Upper lobe of left lung (tissue), 6 donors: ENCODE measurements around the gene GLYATL1B. TPM values are rescaled to one million over a fixed set of nuclear protein-coding genes. Genes with fewer than 3 reads are reported as not detected.

ENCODE experiments used
- ATAC-seq, 2 donors: fragments of 200-7000 bp; cut with Tn5 transposase; one replicate each; pipeline ENCODE4 v1.9.1; 2022; ENCODE audit warnings: mild to moderate bottlenecking in 2 of 2, moderate library complexity in 2 of 2; ENCODE audit not compliant: low FRiP score in 2 of 2
- DNase-seq, 2 donors: peaks; one replicate each; pipeline ENCODE4 v3.0.0-alpha.2; 2019 to 2020
- H3K27ac ChIP-seq, 4 donors: fragments of 200-600 bp; sonication (generic); one replicate each; pipeline ENCODE4 v1.5.1; 2016 to 2019
- H3K27me3 ChIP-seq, 4 donors: fragments of 200-600 bp; sonication (generic); one replicate each; pipeline ENCODE4 v1.5.1; 2017 to 2019
- H3K36me3 ChIP-seq, 4 donors: fragments of 200-600 bp; sonication (generic); one replicate each; pipeline ENCODE4 v1.5.1; 2016 to 2019
- H3K4me1 ChIP-seq, 4 donors: fragments of 200-600 bp; sonication (generic); one replicate each; pipeline ENCODE4 v1.5.1; 2018 to 2019
- H3K4me3 ChIP-seq, 4 donors: fragments of 200-600 bp; sonication (generic); one replicate each; pipeline ENCODE4 v1.5.1; 2017 to 2019; ENCODE audit warnings: mild to moderate bottlenecking in 2 of 4, moderate library complexity in 1 of 4
- H3K9me3 ChIP-seq, 4 donors: fragments of 200-600 bp; sonication (generic); one replicate each; pipeline ENCODE4 v1.5.1; 2018 to 2019
- CTCF ChIP-seq, 6 experiments: fragments of 450-650 bp in 4 of 6; fragments of 200-600 bp in 2 of 6; sonication (generic) in 2 of 6; IDR thresholded peaks; one replicate each; pipeline ENCODE4 v1.5.1; 2016 to 2019; ENCODE audit warnings: antibody characterized with exemption in 6 of 6
- EP300 ChIP-seq, 4 donors: sonication (generic); formaldehyde crosslinking; IDR thresholded peaks; one replicate each; pipeline ENCODE4 v1.5.1; 2017; ENCODE audit warnings: antibody characterized with exemption in 4 of 4, control low read depth in 2 of 4
- POLR2A ChIP-seq, 4 donors: fragments of 450-650 bp; IDR thresholded peaks; one replicate each; pipeline ENCODE4 v1.5.1; 2016 to 2017; ENCODE audit warnings: antibody characterized with exemption in 4 of 4, mild to moderate bottlenecking in 2 of 4
- POLR2AphosphoS5 ChIP-seq, 2 donors: sonication (generic); formaldehyde crosslinking; IDR thresholded peaks; one replicate each; pipeline ENCODE4 v1.5.1; 2017; ENCODE audit warnings: antibody characterized with exemption in 2 of 2
- WGBS, 2 donors: methylation state at CpG; one replicate each; pipeline ENCODE4 v1.1.5; 2017 to 2018; 5-methylcytosine and 5-hydroxymethylcytosine counted together
- total RNA-seq, 6 donors: library from RNA; depleted of rRNA in 4 of 6; stranded (reverse); fragments of >200 nt in 4 of 6; gene quantifications; one replicate each; pipeline versions ENCODE4 v1.1.0 to v1.2.1, GENCODE V29; 2016 to 2021
- donor health status: DM: no; HTN: no; CAD: no; lungs with moderate emphysema.
- donor health status: DM: no; HTN: yes; CAD: no; lungs with severe emphysema.

GLYATL1B gene
- total RNA-seq, 6 donors from 2014 or later: not detected

GRCh38 chr11:59141191-59141590, 55.1 kb downstream of the GLYATL1B start:
- H3K9me3 ChIP-seq: no peaks in the 10 kb centered on the region
- TF ChIP-seq EP300 (IDR thresholded peaks at IDR 0.05): no peak
- no peak for TF ChIP-seq POLR2A (IDR thresholded peaks at IDR 0.05)
- peaks cover 19 to 38% (median 24%) of the 10 kb centered on the region in 4 donors for H3K4me1 ChIP-seq
- H3K27ac ChIP-seq: no peak overlapping the region
- no peak overlapping the region for H3K4me3 ChIP-seq
- H3K36me3 ChIP-seq: peaks cover 0 to 15% (median 0%) of the 10 kb centered on the region in 4 donors
- 80 to 88% methylated on average over 4 of the region's 4 CpGs for WGBS, 2 donors
- DNase-seq: no peak
- ATAC-seq: no peak
- no peaks in the 10 kb centered on the region for H3K27me3 ChIP-seq

GRCh38 chr11:59141673-59142460, 55.8 kb downstream of the GLYATL1B start:
- H3K27ac ChIP-seq: peak overlapping the region; percentile 94 to 97 (median 97)
- peaks cover 0 to 15% (median 0%) of the 10 kb centered on the region in 4 donors for H3K36me3 ChIP-seq
- TF ChIP-seq POLR2AphosphoS5 (IDR thresholded peaks at IDR 0.05) (no peak), CTCF (IDR thresholded peaks at IDR 0.05) (no peak), POLR2A (IDR thresholded peaks at IDR 0.05) (no peak), EP300 (IDR thresholded peaks at IDR 0.05) (no peak)
- 0 to 1% methylated on average over 3 of the region's 3 CpGs for WGBS, 2 donors
- DNase-seq: no peak
- peaks cover 19 to 40% (median 27%) of the 10 kb centered on the region in 4 donors for H3K4me1 ChIP-seq
- peak overlapping the region; percentile 59 to 94 (median 73) for H3K4me3 ChIP-seq
- no peaks in the 10 kb centered on the region for H3K9me3 ChIP-seq
- no peaks in the 10 kb centered on the region for H3K27me3 ChIP-seq
- ATAC-seq: no peak

GRCh38 chr11:59142530-59143507, 56.7 kb downstream of the GLYATL1B start, which contains the start of gene FAM111A:
Gene FAM111A, plus strand, starts transcription at chr11:59142856. Its CDS starts 6,017 bp downstream, at chr11:59148873.
- H3K9me3 ChIP-seq: no peaks in the 10 kb centered on the region
- peaks cover 19 to 40% (median 28%) of the 10 kb centered on the region in 4 donors for H3K4me1 ChIP-seq
- H3K27me3 ChIP-seq: no peaks in the 10 kb centered on the region

GRCh38 chr11:59144096-59144495, 58.0 kb downstream of the GLYATL1B start:
- 73 to 86% methylated on average over 1 of the region's 1 CpG for WGBS, 2 donors
- Histone ChIP-seq H3K4me1 (peaks cover 19 to 40% (median 28%) of the 10 kb centered on the region in 4 donors), H3K4me3 (peak overlapping the region in 3 of 4 donors; percentile 54 to 79 (median 59)), H3K36me3 (peaks cover 0 to 13% (median 2%) of the 10 kb centered on the region in 4 donors), H3K27me3 (no peaks in the 10 kb centered on the region), H3K27ac (peak overlapping the region; percentile 94 to 97 (median 97)), H3K9me3 (no peaks in the 10 kb centered on the region)
- ATAC-seq: no peak
- TF ChIP-seq POLR2AphosphoS5 (IDR thresholded peaks at IDR 0.05): no peak
- TF ChIP-seq POLR2A (IDR thresholded peaks at IDR 0.05): no peak
- no peak for TF ChIP-seq CTCF (IDR thresholded peaks at IDR 0.05)
- TF ChIP-seq EP300 (IDR thresholded peaks at IDR 0.05): no peak
- no peak for DNase-seq

More at GRCh38 chr11:59142530-59143507, 56.7 kb downstream of the GLYATL1B start, which contains the start of gene FAM111A:
- Histone ChIP-seq H3K4me3 (peak within 1 kb of the TSS; percentile 59 to 94 (median 73)), H3K36me3 (peaks cover 0 to 12% (median 0%) of the 10 kb centered on the region in 4 donors), H3K27ac (peak within 1 kb of the TSS; percentile 94 to 97 (median 97))
- ATAC-seq: peak; percentile 96 to 97
- DNase-seq: peak; percentile 91 to 96
- TF ChIP-seq POLR2A (IDR thresholded peaks at IDR 0.05) (peak in 3 of 4 donors; percentile 38 to 73 (median 42)), EP300 (IDR thresholded peaks at IDR 0.05) (no peak), CTCF (IDR thresholded peaks at IDR 0.05) (peak in 2 of 6 experiments; percentile 28 to 33), POLR2AphosphoS5 (IDR thresholded peaks at IDR 0.05) (peak; percentile 55 to 77)
- 0% methylated on average over 34 to 50 of the region's 50 CpGs for WGBS, 2 donors

Other genes starting within 250 kb of the GLYATL1B start
- gene GLYATL2, start 241.6 kb upstream of the GLYATL1B start, total RNA-seq: not detected
- under 1 TPM in 1 of 6 donors, not detected in 5; 0.27 TPM for gene GLYATL1, start 146.8 kb upstream of the GLYATL1B start, total RNA-seq
- 1 to 10 TPM in 4 of 6 donors, under 1 TPM in 1, not detected in 1; 0.92 to 5.0 (median 2.4) TPM for gene FAM111B, start 20.9 kb downstream of the GLYATL1B start, total RNA-seq
- gene FAM111A, start 56.5 kb downstream of the GLYATL1B start, total RNA-seq: 10 to 100 TPM; 29.9 to 78.6 (median 53.8) TPM
- 10 to 100 TPM; 33.4 to 58.7 (median 48.5) TPM for gene DTX4, start 85.8 kb downstream of the GLYATL1B start, total RNA-seq
- 10 to 100 TPM in 5 of 6 donors, 1 to 10 TPM in 1; 5.5 to 59.2 (median 25.1) TPM for gene MPEG1, start 126.6 kb downstream of the GLYATL1B start, total RNA-seq